Adrenal gland (tissue), 5 donors: ENCODE data around the gene NMNAT1.

Experiments used
- POLR2A ChIP-seq, 2 donors: fragments of 450-650 bp; IDR thresholded peaks; one replicate each; pipeline ENCODE4 v1.6.1; 2017; ENCODE audit warnings: antibody characterized with exemption in 2 of 2, mild to moderate bottlenecking in 2 of 2, moderate library complexity in 1 of 2
- TF ChIP-seq, protein P1 (sequence below), 6 experiments: fragments of 450-650 bp in 4 of 6; fragments of 200-600 bp in 2 of 6; sonication (generic) in 1 of 6; IDR thresholded peaks; 1 replicate in 5 of 6; 2 replicates in 1 of 6; pipeline versions ENCODE4 v1.5.1 to v1.8.0; 2016 to 2021; ENCODE audit warnings: antibody characterized with exemption in 6 of 6, mild to moderate bottlenecking in 2 of 6, moderate library complexity in 1 of 6
- donor health status: DM: no; HTN: no; CAD: no.

DNA sequence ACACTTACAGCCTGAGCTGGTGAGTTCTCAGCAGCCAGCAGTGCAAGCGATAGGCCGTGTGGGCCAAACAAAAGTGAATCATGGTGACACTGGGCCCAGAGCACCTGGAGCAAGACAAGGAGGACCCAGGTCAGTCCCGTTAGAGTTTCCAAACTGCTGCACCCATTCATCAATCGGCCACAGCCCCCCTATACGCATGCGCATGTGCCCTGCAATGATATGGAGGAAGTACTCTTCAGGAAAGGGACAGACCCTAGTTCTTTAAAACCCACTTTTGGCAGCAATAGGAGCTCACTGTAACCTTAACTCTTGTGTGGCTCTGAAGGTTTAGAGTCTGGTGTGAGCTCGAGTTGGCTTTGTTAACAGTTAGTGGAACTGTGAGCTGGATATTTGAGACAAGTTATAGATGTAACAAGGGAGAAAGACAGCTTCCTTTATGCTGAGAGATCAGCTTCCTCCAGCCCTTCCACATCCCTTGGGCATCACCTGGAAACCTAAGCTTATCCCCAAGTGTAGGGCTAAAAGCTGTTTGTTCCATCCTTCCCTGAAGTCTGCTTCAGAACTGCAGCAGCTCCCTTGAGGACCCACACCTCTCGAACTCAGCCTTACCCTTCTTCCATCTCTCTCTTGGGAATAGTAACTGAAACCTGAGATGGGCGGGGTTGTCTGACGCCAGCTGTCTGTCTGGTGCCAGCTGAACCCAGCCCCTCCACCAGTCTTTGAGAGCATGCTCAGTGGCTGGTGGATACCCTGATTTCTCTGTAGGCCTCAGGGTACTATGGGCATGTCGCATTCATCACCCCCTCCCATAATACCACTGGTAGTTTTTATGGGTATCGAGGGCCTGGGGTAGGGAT lies 17.7 kb downstream of the NMNAT1 start:
- TF ChIP-seq, protein P1, sequence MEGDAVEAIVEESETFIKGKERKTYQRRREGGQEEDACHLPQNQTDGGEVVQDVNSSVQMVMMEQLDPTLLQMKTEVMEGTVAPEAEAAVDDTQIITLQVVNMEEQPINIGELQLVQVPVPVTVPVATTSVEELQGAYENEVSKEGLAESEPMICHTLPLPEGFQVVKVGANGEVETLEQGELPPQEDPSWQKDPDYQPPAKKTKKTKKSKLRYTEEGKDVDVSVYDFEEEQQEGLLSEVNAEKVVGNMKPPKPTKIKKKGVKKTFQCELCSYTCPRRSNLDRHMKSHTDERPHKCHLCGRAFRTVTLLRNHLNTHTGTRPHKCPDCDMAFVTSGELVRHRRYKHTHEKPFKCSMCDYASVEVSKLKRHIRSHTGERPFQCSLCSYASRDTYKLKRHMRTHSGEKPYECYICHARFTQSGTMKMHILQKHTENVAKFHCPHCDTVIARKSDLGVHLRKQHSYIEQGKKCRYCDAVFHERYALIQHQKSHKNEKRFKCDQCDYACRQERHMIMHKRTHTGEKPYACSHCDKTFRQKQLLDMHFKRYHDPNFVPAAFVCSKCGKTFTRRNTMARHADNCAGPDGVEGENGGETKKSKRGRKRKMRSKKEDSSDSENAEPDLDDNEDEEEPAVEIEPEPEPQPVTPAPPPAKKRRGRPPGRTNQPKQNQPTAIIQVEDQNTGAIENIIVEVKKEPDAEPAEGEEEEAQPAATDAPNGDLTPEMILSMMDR (IDR thresholded peaks at IDR 0.05) = no peak
- TF ChIP-seq POLR2A (IDR thresholded peaks at IDR 0.05) = no peak
